Measurements from ENCODE around the gene PPP1R12B.
"Not testable (repeated sequence)": the region's sequence is repeated elsewhere in the genome, so short reads cannot be mapped to it uniquely, and the experiment has no call there.

DNA sequence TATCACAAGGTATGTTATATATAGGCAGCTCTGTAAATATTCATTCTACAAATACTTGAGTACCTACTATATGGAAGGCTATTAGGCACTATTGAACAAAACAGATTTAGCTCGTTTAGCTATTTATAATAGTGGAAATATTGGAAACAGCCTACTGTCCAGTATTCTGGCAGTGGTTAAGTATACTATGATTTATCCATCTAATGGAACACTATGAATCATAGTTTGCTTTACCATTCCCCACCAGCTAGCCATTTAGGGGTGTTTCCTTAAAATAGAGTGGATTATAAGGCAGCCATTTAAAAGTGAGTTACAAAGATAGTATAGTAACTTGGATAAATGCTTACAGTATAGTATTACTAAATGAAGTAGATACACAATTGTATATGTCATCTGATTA lies 169.7 kb downstream of the PPP1R12B start:
- TF ChIP-seq, protein P1, sequence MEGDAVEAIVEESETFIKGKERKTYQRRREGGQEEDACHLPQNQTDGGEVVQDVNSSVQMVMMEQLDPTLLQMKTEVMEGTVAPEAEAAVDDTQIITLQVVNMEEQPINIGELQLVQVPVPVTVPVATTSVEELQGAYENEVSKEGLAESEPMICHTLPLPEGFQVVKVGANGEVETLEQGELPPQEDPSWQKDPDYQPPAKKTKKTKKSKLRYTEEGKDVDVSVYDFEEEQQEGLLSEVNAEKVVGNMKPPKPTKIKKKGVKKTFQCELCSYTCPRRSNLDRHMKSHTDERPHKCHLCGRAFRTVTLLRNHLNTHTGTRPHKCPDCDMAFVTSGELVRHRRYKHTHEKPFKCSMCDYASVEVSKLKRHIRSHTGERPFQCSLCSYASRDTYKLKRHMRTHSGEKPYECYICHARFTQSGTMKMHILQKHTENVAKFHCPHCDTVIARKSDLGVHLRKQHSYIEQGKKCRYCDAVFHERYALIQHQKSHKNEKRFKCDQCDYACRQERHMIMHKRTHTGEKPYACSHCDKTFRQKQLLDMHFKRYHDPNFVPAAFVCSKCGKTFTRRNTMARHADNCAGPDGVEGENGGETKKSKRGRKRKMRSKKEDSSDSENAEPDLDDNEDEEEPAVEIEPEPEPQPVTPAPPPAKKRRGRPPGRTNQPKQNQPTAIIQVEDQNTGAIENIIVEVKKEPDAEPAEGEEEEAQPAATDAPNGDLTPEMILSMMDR (optimal IDR thresholded peaks at IDR 0.05 in 1 of 3, IDR thresholded peaks at IDR 0.05 in 1 of 3, conservative IDR thresholded peaks at IDR 0.05 in 1 of 3; ENCODE audit: extremely low read depth in 1 of 3, insufficient read depth in 2 of 3, low read length in 3 of 3), result not testable (repeated sequence)
- not testable (repeated sequence) for TF ChIP-seq EZH2 (IDR thresholded peaks at IDR 0.05; ENCODE audit: low read length)

All from keratinocyte (primary cell).